Kidney epithelial cell (primary cell): ENCODE measurements around the gene ANKRD28. TPM values are rescaled to one million over a fixed set of nuclear protein-coding genes. Genes with fewer than 3 reads are reported as not detected.

ENCODE experiments used
- DNase-seq: peaks from one replicate; pipeline ENCODE4 v3.0.0-alpha.2; 2010; ENCODE audit warnings: low read depth
- H3K27me3 ChIP-seq: 2 replicates; pipeline ENCODE4 v1.6.0; 2011; ENCODE audit warnings: low read length; ENCODE audit not compliant: control insufficient read depth, insufficient read depth
- H3K36me3 ChIP-seq: 2 replicates; pipeline ENCODE4 v1.5.1; 2011; ENCODE audit warnings: low read length; ENCODE audit not compliant: control insufficient read depth, insufficient read depth
- H3K4me3 ChIP-seq: 2 replicates; pipeline ENCODE4 v1.5.1; 2011; ENCODE audit warnings: low read depth, mild to moderate bottlenecking, control low read depth, low read length
- CTCF ChIP-seq: IDR thresholded peaks from 2 replicates; pipeline ENCODE4 v1.5.1; 2011; ENCODE audit warnings: mild to moderate bottlenecking, moderate library complexity, low read length, control low read depth, inconsistent platforms; ENCODE audit not compliant: insufficient read depth, poor library complexity, severe bottlenecking
- total RNA-seq: library from RNA; depleted of rRNA; stranded (reverse); fragments of >200 nt; gene quantifications from 2 replicates; pipeline ENCODE4 v1.2.3, GENCODE V29; 2015

Gene ANKRD28
- total RNA-seq, 1 donor from 2014 or later = 27.4 TPM

- TF ChIP-seq CTCF = no peak
- no peak for DNase-seq
- H3K36me3 ChIP-seq = no peaks in the 10 kb centered on the region
- H3K4me3 ChIP-seq = no peak overlapping the region
- no peaks in the 10 kb centered on the region for H3K27me3 ChIP-seq
Observed at GRCh38 chr3:15633766-15634598, 163.8 kb downstream of the ANKRD28 start.

GRCh38 chr3:15633159-15633558 is 164.6 kb downstream of the ANKRD28 start:
- H3K36me3 ChIP-seq = no peaks in the 10 kb centered on the region
- H3K4me3 ChIP-seq = no peak overlapping the region
- DNase-seq = no peak
- no peak for TF ChIP-seq CTCF
- H3K27me3 ChIP-seq = no peaks in the 10 kb centered on the region

GRCh38 chr3:15632212-15632580 is 165.6 kb downstream of the ANKRD28 start:
- no peak for TF ChIP-seq CTCF
- no peak for DNase-seq

GRCh38 chr3:15631426-15632211 is 166.2 kb downstream of the ANKRD28 start:
- TF ChIP-seq CTCF = no peak
- no peak overlapping the region for H3K4me3 ChIP-seq
- no peak for DNase-seq
- H3K27me3 ChIP-seq = no peaks in the 10 kb centered on the region
- no peaks in the 10 kb centered on the region for H3K36me3 ChIP-seq

More at GRCh38 chr3:15632212-15632580, 165.6 kb downstream of the ANKRD28 start:
- H3K4me3 ChIP-seq = no peak overlapping the region
- H3K36me3 ChIP-seq = no peaks in the 10 kb centered on the region
- no peaks in the 10 kb centered on the region for H3K27me3 ChIP-seq

- no peak for TF ChIP-seq CTCF
Observed at GRCh38 chr3:15630646-15631350, 167.0 kb downstream of the ANKRD28 start.

More at GRCh38 chr3:15630646-15631350, 167.0 kb downstream of the ANKRD28 start:
- H3K36me3 ChIP-seq = no peaks in the 10 kb centered on the region
- H3K27me3 ChIP-seq = no peaks in the 10 kb centered on the region
- H3K4me3 ChIP-seq = no peak overlapping the region
- peak; percentile 26 for DNase-seq
